ENCODE measurements around the gene DOCK1.

DOCK1 gene

DNA sequence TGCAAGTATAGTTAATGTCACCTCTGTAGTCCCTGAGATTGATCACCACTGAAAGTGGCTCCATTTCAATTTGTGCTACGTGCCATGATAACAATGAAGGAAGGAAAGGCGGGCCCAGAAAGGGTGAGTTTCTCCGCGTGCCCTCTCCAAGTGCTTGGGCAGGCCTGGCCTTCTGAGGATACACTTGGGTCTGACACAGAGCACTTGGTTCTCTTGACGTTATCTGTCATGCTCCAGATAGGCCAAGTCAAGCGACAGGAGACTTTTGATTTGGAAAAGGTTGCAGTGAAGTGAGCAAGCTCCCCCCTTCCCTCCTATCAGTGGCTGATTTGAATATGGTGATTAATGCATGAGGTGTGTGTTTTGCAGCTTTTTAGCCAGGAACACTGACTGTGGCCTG lies 452.0 kb downstream of the DOCK1 start:
- no peak for DNase-seq (ENCODE audit: low spot score)

DNA sequence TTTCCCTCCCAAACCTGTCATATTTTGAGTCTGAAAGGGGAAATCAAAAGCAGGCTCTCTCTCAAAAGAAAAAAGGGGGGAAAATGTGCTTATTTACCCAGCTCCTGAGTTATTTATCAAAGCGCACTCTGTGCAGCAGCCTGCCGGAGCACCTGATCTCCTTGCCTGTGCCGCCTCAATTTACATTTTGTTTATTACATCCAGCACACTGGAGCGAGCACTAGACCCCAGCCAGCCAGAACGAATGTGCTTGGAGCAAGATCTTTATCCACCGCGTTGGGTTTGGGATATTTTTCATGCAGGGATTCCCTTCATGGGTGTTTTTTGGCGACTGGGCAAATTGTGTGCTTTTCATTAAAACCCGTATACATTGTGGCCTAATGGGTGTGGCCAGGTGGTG lies 453.1 kb downstream of the DOCK1 start:
- DNase-seq (ENCODE audit: low spot score): no peak

DNA sequence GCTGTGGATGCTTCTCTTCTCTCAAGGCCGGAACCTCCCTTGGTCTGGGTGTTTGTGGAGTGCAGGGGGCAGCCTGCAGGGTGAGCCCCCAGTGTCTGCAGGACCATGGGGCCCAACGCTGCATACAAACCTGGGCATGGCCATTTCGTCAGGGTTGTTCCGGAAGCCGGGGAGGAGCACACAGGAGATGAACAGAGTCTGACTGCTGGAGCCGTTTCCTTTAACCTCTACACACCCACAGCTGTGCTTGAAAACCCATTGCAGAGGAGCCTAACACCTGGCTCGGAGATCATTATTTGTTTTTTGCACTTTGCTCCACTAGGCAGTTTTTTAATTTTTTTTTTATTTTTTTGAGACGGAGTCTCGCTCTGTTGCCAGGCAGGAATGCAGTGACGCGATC lies 458.8 kb downstream of the DOCK1 start:
- DNase-seq (ENCODE audit: low spot score): no peak

DNA sequence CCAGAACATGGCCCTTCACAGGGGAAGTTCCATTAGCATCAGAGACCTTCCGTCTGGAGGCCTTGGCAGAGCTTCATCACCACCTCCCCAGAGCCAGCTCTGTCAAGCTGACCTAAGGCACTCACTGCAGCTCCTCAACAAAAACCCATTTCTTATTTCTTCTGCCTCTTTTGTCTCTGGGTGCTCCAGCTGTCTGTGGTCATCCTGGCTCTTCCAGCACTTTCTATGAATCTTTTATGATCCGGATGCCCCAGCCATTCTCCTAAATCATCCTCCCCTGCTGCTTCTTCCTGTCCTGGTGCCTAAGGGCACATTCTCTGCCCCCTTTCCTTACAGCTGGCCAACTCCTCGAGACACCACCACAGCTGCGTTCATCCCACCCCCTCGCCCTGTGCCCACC lies 462.9 kb downstream of the DOCK1 start:
- DNase-seq (ENCODE audit: low spot score): no peak

DNA sequence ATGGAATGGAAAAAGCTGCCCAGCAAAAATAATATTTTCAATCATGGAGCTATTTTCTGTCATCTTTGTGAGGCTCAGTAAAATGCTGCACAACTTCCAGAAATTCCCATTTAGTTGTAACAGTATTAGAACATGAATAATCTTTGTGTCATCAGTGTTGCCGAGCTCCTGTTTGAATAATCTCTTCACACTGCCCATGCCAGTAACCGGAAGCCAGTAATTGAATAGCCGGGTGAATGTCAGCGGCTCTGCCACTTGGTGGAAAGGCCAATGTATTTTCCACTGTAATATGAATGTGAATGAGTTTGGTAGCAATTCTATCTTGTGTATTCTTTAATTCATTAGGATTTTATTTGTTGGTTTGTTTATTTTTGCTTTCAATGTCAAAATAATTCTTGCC lies 463.7 kb downstream of the DOCK1 start:
- DNase-seq (ENCODE audit: low spot score): no peak

DNA sequence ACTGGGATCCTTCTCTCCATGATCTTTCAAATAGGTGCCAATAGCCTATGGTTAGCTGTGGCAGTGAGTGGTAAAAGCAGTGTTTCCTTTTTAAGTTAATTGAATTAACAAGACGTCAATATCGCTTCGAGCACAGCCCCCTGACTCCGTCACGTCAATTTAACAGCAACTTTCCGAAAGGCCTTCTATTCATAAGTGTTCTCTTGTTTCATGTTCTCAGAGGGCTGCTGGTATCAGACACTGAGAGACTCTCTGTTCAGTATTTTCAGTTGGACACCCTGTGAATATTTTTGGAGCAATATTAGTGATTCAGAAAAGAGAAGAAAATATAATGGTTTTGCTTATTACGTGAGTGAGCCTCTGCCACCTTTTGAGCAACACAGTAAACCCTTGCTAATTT lies 465.4 kb downstream of the DOCK1 start:
- DNase-seq (ENCODE audit: low spot score): no peak

DNA sequence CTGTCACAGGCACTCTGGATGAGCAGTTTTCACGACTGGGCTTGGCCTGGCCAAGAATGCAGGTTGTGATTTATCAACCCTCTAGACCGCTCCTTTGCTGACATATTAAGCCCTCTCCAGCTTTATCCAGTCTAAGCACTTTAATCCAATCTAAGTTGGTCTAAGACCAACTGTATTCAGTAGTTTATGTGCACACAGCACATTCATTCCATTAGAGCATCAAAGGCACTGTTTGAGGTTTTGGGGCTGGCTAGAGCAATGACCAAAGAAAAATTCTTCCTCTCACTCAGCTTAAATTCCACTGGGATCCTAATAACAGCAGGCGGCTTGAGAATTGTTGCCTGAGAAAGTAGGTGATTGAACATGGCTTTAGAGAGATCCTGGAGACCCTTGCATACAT lies 467.1 kb downstream of the DOCK1 start:
- no peak for DNase-seq (ENCODE audit: low spot score)

DNA sequence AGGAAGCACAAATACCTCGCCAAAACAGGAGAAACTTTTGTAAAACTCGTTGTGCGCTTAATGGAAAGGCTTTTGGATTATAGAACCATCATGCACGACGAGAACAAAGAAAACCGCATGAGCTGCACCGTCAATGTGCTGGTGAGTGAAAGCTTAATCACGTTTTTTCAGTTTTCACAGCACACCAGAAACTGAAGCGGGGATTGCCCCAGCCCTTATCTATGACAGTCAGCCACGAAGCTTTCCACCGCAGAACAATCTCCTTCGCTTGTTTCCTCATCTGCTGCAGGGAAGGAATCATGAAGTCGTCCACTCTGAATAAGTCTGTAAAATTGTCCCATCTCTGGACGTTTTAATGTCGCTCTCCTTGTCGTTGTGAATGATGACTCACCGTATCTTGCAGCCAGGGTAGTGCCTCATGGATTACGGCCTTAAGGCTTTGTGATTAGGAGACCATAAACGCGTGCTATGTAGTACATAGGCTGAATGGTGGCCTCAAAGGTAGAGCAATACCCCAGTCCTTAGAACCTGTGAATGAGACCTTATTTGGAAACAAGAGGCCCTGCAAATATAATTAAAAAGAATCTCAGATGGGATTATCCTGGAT lies 468.9 kb downstream of the DOCK1 start:
- DNase-seq (ENCODE audit: low spot score): no peak

DNA sequence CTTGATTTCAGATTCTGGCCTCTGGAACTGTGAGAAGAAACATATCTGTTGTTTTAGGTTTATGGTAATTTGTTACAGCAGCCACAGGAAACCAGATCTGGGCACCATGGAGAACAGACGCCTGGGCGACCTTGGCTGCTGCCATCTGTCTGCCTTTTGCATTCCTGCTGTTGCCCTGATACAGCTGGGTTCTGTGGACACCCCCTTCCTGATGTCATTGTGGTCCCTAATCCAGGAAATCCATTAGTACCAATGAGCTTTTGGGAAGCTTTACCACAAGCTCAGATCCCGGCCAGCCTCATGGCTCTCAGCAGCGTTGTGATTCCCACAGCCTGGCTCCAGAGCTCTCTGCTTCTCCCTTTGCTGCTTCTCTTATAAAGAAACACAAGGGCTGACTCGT lies 469.7 kb downstream of the DOCK1 start:
- DNase-seq (ENCODE audit: low spot score): no peak

DNA sequence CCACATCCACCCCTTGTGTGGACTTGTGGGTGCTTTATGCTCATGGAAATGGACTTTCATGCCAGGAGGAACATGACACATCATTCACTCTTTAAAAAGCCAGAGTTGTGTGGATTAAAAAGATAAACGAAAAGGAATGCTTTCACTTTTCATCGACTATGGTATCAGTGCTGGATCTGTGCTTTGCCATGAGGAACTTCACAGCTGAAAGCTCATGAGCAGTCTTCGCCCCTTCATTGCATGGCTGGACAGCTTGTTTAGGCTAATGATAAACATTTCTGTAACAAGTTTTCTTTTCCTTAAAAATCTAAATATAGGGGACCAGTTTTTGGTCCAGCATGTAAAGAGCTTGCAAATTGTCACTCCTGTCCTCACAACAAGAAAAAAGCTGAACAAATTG lies 470.2 kb downstream of the DOCK1 start:
- no peak for DNase-seq (ENCODE audit: low spot score)

DNA sequence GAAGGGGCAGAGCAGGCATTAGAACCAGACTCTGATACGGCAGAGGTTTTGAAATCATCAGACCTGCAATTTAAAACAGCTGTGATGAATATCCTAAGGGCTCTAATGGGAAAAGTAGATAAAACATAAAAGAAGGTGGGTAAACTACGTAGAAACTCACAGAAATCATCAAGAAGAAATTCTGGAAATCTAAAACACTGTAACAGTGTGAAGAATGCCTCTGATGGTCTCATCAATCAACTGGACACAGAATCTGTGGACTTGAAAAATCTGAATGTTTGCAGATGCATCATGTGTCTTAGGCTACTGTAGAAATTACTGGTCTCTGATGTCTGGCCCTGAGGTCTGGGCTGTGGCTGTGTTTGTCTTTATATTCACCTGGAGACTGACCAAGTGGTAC lies 470.8 kb downstream of the DOCK1 start:
- no peak for DNase-seq (ENCODE audit: low spot score)

DNA sequence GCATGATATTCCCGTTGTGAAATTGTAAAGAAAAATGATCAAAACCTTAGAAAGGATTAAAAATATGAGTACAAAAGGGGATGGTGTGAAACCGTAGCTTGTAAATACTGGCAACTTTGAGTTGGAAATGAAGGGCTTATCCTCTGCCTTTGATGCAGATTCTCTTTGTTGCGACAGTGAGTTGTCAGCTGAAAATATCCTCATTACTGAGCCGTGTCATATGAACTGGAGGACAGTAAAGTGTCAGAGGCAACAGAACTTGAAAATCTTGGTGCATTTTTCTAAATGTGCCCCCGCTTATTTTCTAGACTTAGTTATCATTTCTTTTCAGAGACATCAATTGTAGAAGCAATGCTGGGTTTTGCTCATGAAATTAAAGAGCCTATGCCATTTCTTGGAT lies 473.4 kb downstream of the DOCK1 start:
- no peak for DNase-seq (ENCODE audit: low spot score)

DNA sequence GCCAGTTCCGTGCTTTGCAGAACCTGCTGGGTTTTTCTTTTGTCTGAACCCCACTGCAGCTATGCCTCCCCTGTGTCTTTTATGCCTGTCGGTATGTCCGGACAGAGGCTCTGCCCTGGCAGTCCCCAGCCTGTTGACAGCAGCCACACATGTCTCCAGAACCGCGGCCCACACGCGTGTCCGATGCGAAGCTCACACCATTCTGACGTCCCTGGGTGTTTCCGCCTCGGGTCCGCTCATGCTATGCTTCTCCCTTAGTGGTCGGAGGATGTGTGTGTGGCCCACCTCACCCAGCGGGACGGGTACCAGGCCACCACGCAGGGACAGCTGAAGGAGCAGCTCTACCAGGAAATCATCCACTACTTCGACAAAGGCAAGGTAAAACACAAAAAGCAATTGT lies 479.3 kb downstream of the DOCK1 start:
- no peak for DNase-seq (ENCODE audit: low spot score)

DNA sequence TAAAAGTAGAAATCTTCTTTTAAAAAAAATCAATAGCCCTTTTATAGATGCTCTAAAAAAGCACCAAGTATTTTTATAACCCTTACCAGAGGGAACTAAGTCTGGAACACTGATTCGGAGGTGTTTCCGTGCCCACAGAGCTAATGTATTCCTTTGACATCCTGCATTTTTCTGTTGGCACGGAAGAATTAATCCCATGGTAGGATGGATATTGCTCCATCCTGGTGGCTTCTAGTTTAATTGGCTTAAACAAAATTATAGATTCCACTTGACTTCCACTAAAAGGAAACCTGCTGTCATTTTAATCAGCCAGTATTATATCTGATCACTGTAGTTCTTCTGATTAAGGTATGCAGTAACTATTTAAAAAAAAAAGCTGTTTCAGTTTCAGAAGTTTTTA lies 479.8 kb downstream of the DOCK1 start:
- no peak for DNase-seq (ENCODE audit: low spot score)

DNA sequence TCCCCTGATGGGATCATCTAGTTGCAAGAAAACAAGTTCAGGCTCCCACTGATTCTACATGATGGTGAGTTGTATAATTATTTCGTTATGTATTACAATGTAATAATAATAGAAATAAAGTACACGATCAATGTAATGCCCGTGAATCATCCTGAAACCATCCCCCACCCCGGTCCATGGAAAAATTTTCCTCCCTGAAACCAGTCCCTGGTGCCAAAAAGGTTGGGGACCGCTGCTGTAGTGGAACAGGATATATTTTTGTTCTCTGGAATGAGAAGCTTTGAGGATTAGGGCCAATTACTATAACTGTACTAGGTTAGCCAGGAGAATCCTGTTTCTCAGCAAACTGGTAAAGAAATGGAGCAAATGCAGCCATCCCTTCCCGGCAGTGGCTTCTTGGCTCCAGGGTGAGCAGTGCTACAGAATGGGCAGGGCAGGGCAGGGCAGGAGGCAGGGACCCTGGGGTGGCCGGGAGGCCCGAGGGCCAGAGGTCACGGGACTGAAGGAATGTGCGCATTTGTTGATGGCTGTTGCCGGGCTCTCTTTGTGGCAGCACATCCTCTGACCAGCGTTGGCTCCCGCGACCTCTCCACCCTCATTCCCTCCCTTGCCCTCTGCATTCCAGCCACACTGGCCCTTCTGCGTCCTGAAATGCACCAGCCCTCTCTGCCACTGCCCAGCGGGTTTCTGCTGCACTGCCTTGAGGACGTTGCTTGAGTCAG lies 481.5 kb downstream of the DOCK1 start:
- no peak for DNase-seq (ENCODE audit: low spot score)

DNA sequence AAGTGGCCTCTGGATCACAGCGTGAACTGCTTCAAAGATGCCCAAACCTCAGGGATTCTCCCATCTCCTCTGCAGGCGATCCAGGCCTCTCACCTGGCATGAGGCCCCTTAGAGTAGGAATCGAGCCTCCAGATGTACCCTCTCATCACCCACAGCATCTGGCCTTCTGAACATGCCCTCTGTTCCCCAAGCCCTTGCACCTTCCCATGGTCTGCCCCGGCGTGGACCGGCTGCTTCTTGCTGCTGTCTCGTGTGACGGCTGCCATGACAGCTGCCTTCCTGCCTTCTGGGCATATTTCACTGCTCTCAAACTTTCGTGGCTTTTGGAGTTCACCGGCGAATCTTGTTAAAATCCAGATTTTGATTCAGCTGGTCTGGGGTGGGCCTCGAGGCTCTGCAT lies 486.6 kb downstream of the DOCK1 start:
- DNase-seq (ENCODE audit: low spot score): no peak

DNA sequence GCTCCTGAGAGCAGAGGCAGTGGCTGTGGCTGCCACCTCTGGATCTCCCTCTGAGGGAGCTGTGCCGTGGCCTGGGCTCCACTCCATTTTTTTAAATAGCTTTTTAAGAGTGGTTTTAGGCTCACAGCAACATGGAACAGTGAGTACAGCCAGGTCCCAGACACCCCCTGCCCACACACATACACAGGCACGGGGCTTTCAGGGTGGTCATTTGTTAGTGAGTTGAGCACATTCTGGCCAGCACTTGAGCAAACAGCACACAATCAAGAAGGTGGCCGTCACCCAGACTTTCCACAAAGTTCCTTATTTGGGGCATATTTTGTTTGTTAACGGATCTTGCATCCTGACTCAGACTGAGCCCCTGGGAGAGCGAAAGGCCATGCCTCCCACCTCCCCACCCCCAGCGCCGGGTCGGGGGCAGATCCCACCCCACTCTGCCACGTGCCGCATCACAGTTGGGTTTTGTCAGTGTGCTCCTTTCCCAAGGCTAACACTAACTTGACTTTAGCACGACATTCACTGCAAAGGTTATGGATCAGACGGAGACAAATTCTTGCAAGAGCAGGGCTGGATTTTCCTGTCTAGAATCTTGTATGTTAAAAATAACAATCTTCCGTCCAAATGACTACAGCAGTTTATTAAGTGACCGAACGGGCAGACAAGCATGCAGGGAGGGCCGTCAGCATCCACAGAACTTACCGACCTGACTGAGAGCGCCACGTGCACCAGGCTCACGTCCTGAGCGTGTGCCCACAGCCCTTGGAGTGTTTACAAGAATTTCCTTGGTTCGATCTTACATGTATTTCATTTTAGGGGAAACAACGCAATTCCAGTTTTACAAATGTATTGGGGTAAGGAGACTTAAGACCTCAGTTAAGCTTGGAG lies 487.4 kb downstream of the DOCK1 start:
- DNase-seq (ENCODE audit: low spot score): no peak

DNA sequence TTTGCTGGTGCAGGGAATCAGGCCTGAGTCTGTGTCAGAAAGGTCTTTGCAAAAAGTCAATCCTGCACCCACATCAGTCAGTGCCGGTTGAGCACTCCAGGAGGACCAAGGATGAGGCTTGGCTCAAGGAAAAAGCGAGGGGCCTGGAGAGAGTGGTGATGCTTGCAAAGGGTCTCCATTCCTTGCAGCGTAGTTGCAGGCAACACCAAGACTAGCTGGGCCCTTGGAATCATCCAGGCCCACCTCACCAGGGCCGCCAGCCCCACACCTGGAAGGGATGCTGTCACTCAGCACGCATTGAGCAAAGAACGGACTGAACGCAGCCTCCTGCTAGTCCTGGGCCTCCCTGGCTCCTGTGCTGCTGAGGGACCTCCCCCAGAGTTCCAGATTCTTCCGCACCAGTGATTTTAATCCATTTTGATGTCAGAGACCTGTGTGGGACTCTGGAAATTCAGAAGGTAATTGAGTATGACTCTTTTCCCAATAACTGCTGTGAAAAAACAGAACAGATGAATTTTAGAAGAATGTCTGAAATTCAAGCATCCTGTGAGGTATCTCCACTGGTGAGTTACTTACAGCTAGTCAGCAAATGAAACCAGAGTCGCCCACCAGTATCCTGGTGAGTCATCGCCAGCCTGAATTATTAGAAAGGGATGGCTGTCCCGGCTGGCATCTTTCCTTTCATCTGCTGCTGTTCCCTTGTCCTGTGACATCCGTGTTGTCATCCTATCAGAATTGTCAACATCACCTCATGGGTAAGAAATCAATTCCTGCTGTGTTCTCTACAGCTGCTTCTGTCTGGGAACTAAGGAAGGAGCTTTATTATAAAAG lies 493.1 kb downstream of the DOCK1 start:
- peak; percentile 37 for DNase-seq (ENCODE audit: low spot score)

DNA sequence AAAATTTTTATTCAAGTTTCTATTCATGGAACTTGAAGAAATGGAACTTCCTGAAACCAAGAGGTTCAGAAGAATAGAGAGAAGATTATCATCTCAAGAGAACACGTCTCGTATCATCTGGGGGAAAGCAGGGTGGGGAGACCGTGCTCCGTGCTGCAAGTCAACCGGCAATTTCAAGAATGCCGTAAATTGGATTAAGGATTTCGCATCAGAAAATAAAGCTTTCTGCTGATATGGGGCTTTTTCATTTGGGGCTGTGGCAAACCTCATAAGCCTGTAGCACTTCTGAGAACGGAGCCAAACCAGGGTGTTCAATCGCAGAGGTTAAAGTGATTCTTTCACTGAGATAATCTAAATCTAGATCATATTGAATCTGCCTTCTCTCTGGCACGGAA lies 493.7 kb downstream of the DOCK1 start:
- no peak for DNase-seq (ENCODE audit: low spot score)

DNA sequence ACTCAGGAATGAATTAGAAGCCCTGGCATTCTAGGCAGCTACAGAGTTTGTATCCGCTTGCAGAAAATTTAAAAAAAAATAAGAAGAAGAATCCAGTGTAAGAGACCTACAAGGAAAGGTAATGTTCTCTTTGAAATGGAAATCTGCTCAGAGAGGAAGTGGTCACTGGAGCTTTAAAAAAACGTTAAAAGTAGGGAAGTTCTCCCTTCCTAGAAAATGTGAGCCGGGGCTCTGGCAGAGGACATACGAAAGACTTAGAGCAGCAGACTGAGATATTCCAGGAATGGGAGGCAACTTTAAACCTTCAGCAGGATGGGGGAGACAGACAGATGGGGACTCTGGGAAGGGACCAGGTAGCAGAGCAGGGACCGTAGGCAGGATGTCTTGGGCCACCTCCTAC lies 494.4 kb downstream of the DOCK1 start:
- no peak for DNase-seq (ENCODE audit: low spot score)

DNA sequence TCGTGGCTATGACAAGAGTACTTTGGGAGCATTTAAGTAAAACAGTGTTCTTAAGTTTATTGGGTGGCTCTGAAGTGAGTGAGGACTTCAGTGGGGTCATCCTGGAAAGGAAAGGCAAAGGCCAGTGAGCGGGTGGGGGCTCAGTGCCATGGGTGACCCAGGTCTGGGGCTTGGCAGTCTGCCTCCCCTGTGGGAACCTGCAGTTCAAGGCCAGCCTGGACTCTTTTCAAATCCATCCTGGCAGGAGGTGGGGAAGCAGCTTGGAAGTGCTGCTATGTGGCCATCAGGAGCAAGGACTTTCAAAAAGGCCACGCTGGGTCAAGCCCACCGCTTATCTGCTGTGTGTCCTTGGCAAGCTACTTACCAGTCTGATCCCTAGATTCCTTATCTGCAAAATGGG lies 495.0 kb downstream of the DOCK1 start:
- no peak for DNase-seq (ENCODE audit: low spot score)

Data from kidney capillary endothelial cell (primary cell).